Mesangial cell (primary cell): Measurements from ENCODE around the gene LIPM. TPM values are rescaled to one million over a fixed set of nuclear protein-coding genes. Genes with fewer than 3 reads are reported as not detected.

Source experiments
- total RNA-seq: library from RNA; depleted of rRNA; stranded (reverse); fragments of >200 nt; gene quantifications from 2 replicates; pipeline ENCODE4 v1.2.3, GENCODE V29; 2015

Gene LIPM
- not detected in 2 replicates for total RNA-seq

GRCh38 chr10:88802523-88803285, at the start of gene LIPM:
TSS of gene LIPM (plus strand) at chr10:88802730. CDS start at chr10:88802897, 167 bp downstream.

GRCh38 chr10:88759366-88760101, 43.0 kb upstream of the LIPM start, which contains the start of gene LIPN:
TSS of gene LIPN (plus strand) at chr10:88760020. CDS start at chr10:88761406, 1,386 bp downstream.

DNA sequence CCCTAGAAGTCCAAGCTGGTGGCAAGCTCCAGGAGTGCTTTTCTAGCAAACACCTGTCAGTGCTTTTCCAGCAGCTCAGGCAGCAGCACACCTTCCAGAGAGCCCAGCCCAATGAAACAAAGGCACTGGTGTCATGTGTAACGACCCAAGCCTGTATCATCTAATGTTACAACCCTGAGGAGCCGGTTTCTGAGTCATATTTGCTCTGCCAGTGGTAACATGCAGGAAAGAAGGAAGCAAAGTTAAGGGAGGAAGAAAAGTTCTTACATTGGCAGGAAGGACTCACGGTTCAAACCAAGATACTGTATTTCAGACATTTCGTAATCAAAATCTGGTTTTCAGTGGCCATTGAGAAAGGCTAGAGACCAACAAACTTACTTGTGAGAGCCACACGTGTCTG, 49.2 kb downstream of the LIPM start, which contains the start of gene ANKRD22:
Gene ANKRD22, minus strand, starts transcription at position 139 of the 400 bp plus-strand sequence. CDS start 237 bp downstream, outside the sequence.

Other genes with a start within 250 kb of the LIPM start
- gene RNLS, start 219.4 kb upstream of the LIPM start, total RNA-seq: 5.4 and 17.2 TPM in 2 replicates
- gene LIPJ, start 216.0 kb upstream of the LIPM start, total RNA-seq: under 0.01 TPM in 1 of 2 replicates, not detected in the other
- not detected in 2 replicates for gene LIPF, start 138.3 kb upstream of the LIPM start, total RNA-seq
- not detected in 2 replicates for gene LIPK, start 96.5 kb upstream of the LIPM start, total RNA-seq
- not detected in 2 replicates for gene LIPN, start 42.7 kb upstream of the LIPM start, total RNA-seq
- not detected in 2 replicates for gene ANKRD22, start 49.1 kb downstream of the LIPM start, total RNA-seq
- 12.4 and 18.9 TPM in 2 replicates for gene STAMBPL1, start 77.5 kb downstream of the LIPM start, total RNA-seq
- gene ACTA2, start 150.0 kb downstream of the LIPM start, total RNA-seq: 85.7 and 299 TPM in 2 replicates
- 10.9 and 11.9 TPM in 2 replicates for gene FAS, start 188.1 kb downstream of the LIPM start, total RNA-seq